GM21717 (cell line): ENCODE results near the gene SMIM29.

Source experiments
- ATAC-seq: cut with Tn5 transposase; IDR thresholded peaks from one replicate; pipeline ENCODE4 v1.9.1; 2021; ENCODE audit warnings: mild to moderate bottlenecking, moderate library complexity; ENCODE audit not compliant: unreplicated experiment

Gene SMIM29

GRCh38 chr6:34241351-34242215 lies 7.2 kb downstream of the SMIM29 start:
- no peak for ATAC-seq

- no peak for ATAC-seq
Observed at GRCh38 chr6:34240329-34241248, 8.2 kb downstream of the SMIM29 start.

GRCh38 chr6:34239893-34240292 lies 8.9 kb downstream of the SMIM29 start:
- ATAC-seq = no peak

GRCh38 chr6:34239500-34239825 lies 9.3 kb downstream of the SMIM29 start:
- no peak for ATAC-seq

GRCh38 chr6:34238585-34239499 lies 10.0 kb downstream of the SMIM29 start:
- ATAC-seq = no peak

GRCh38 chr6:34237722-34238584 lies 10.9 kb downstream of the SMIM29 start:
- ATAC-seq = no peak

GRCh38 chr6:34237316-34237721 lies 11.5 kb downstream of the SMIM29 start:
- ATAC-seq = peak; percentile 2

GRCh38 chr6:34236443-34237315 lies 12.1 kb downstream of the SMIM29 start, which contains the start of gene HMGA1:
TSS of gene HMGA1 (plus strand) at chr6:34236873. CDS start at chr6:34240781, 3,908 bp downstream.
- peak; percentile 50 for ATAC-seq

GRCh38 chr6:34236131-34236442 lies 12.7 kb downstream of the SMIM29 start:
- ATAC-seq = peak; percentile 6

GRCh38 chr6:34235307-34236130 lies 13.3 kb downstream of the SMIM29 start:
- no peak for ATAC-seq

- no peak for ATAC-seq
Observed at GRCh38 chr6:34234667-34235306, 14.0 kb downstream of the SMIM29 start.

GRCh38 chr6:34233867-34234266 lies 14.9 kb downstream of the SMIM29 start:
- ATAC-seq = no peak

GRCh38 chr6:34232901-34233300 lies 15.9 kb downstream of the SMIM29 start:
- ATAC-seq = no peak

- ATAC-seq = no peak
Observed at GRCh38 chr6:34231566-34232336, 17.1 kb downstream of the SMIM29 start.

- no peak for ATAC-seq
Observed at GRCh38 chr6:34230653-34231371, 18.0 kb downstream of the SMIM29 start.

GRCh38 chr6:34229877-34230276 lies 18.9 kb downstream of the SMIM29 start:
- no peak for ATAC-seq
